Activated CD8-positive, alpha-beta memory T cell treated with anti-CD3 and anti-CD28 coated beads, Interleukin-2, amount 50 U/mL, for 24 hours (primary cell): ENCODE measurements around the gene MGA.

ENCODE experiments used
- DNase-seq: peaks from one replicate; pipeline ENCODE4 v3.0.0-alpha.2; 2020; ENCODE audit errors: extremely low read depth

Gene MGA

DNA sequence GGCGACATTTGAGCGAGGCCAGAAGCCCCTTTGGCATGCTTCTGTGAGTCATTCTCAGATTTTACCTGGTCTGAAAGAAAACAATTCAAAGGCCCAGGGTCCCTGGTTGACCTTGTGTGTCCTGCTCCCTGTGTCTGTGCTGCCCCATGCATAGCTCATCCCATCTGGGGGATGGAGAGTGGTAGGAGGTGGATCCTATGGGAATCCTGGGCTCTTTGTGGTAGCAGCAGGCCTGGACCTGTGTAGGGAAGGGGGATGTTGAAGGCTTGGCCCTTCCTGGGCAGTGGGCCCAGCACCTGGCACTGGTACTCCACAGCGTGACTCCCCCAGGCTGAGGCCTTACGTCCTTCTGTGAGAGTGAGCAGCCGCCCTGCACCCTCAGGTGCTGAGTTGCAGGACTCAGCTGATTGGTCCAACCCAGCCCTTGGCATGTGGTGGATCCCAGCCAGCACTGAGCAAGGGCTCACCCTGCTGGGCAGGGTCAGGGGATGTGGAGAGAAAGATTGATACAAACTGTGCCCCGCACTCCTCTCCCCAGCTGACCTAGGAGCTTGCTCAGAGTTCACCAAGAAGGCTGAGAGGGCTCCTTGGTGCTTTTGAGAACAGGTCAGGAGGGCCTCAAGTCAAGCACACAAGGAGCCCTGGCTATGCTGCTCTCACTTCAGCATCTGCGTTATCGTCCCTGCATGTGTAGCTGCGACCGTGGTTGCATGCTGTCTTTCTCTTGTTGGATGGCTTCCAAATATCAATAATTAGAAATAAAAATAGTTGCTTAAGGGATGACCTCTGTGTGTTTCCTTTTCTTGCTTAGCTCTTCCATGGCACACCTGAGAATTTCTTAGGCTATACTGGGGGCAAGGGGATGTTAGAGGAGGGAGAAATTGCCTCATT is 146.3 kb downstream of the MGA start:
- DNase-seq = no peak

DNA sequence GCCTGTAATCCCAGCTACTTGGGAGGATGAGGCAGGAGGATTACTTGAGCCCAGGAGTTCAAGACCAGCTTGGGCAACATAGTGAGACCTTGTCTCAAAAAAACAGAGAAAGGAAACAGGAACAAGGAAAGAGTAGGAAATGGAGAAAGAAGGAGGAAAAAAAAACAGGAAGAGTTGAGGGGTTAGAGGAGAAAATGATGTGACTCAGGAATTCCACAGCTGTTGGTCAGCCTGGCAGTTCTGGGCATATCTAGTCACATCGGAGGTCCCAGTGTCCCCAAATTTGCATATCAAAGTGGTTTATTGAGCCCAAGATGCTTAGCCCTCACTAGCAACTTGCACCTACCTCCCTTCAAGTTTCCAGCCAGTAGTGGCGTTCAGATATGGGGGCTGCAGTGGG is 148.9 kb downstream of the MGA start:
- DNase-seq = no peak

DNA sequence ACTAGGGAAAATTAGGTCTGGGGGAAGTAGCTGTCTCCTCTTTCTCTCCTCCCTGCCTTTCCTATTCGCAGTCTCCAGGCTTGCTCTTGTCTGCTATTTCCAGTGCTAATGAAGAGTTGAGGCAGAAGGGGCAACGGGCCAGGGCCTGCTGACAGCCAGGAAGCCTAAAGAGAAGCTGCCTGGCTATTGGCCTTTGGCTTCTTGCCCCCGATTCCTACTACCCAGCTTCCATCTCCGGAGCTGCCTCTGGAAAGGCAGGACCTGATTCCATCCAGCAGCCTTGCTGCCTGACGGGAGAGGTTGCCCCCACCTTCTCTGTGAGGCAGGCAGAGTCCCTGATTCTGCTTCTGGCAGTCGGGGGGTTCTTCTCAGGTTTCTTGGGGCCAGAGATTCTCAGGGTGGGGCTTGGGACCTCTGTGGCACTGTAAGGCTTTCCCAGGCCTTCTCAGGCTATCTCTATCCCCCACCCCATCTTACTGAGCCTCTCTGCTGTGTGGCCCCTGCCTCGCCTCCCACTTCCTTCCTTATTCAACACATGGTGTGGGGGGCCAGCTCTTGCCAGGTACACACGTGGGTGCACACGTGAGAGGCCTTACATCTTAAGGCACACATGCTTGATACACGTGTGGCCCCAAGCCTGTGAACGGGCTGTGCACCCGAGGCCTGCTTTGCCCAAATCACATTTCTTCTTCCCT is 149.5 kb downstream of the MGA start:
- no peak for DNase-seq

DNA sequence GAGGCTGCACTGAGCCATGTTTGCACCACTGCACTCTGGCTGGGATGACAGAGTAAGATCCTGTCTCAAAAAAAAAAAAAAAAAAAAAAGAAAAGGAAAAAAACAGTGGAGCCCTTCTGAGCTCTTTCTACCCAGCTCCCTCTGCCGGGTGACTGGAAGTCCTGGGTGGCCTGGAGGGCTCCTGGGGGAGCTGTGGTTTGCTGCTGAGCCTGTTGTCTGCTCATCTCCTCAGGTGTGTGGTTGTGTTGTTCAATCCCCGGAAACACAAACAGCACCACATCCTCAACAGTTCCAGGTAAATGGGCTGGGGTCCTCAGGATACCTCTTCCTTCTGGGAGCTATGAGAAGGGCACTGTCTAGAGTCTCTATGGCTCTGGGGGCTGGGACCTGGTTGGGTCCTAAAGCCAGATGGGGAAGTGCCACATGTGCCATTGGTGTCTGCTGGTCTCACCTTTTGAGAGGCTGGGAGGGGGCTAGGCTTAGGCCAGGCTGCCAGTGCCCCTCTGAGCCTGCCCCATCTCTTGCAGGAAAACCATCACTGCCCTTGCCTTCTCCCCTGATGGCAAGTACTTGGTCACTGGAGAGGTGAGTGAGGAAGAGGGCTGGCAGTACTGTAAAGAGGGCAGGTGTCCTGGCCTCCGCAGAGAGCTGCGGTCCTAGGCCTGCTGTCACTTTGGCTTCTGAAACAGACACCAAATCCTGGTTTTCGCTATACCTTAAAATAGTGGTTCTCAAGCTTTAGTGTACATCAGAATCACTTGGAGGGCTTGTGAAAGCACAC is 150.6 kb downstream of the MGA start:
- no peak for DNase-seq

DNA sequence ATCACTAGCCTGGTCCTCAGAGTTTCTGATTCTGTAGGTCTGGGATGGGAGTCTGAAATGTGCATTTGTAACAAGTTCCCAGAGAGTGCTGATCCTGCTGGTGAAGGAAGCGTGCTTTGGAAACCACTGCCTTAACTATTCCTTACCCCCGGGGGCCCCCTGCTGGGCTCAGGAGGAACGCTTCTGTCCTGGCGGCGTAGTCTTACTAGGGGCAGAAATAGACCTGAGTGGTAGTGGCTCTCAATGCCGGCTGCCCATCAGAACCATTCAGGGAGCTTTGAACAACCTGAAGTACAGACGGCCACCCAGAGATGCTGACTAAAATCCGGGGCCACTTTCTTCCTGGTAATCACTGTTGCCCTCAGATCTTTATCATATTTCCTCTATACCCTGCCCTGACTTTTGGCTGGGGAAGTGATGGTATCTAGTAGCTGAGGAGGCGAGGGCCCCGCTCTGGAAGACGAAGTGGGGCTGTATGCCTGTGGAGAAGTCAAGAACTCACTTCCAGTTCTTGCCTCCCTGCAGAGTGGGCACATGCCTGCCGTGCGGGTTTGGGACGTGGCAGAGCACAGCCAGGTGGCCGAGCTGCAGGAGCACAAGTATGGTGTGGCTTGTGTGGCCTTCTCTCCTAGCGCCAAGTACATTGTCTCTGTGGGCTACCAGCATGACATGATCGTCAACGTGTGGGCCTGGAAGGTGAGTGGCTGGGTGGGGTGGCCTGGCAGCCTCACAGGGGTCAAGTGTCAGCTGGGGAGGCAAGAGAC is 151.4 kb downstream of the MGA start:
- DNase-seq = peak; percentile 29

DNA sequence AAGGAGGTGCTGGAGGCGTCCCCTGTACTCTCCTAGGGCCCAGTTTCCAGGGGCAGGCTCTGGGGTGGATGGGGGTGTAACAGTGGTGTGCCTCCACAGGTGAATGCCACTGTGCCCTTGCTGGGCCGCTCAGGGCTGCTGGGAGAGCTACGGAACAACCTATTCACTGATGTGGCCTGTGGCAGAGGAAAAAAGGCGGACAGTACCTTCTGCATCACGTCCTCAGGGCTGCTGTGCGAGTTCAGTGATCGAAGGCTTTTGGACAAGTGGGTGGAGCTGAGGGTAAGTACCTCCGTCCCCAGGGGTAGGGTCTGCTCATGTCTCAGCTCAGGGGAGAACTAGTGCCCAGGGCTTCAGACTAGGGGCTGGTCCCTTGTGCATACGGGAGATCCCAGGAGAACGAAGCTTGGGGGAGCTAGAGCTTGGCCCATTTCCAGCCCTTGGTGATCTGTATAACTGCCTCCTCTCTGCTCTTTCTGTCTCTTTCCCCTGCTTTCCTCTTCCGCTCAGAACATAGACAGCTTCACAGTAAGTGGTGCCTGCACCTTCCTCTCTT is 152.7 kb downstream of the MGA start:
- DNase-seq = no peak

DNA sequence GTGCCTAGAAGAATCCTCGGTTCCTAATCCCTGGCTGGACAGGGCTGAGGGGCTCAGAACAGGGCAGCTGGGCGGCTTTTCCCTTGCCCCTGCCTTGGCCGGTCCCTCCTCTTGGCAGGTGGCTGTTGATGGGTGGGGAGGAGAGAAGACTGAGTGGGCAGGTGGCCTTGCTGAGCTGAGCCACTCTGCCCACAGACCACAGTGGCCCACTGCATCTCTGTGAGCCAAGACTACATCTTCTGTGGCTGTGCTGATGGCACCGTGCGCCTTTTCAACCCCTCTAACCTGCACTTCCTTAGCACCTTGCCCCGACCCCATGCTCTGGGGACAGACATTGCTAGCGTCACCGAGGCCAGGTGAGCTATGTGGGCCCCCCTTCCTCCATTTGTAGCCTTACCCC is 153.2 kb downstream of the MGA start:
- no peak for DNase-seq

DNA sequence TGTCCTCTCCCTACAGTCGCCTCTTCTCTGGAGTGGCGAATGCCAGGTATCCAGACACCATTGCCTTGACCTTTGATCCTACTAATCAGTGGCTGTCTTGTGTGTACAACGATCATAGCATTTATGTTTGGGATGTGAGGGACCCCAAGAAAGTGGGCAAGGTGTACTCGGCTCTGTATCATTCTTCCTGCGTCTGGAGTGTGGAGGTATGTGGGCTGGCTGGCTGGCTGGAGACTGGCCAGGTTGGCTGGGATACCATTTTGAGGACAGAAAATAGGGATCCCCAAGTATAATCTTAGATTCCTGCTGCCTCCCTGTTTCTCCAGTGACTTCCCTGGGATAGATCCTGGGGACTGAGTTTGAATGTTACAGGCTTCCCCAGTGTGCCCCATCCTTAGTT is 154.3 kb downstream of the MGA start:
- DNase-seq = no peak

DNA sequence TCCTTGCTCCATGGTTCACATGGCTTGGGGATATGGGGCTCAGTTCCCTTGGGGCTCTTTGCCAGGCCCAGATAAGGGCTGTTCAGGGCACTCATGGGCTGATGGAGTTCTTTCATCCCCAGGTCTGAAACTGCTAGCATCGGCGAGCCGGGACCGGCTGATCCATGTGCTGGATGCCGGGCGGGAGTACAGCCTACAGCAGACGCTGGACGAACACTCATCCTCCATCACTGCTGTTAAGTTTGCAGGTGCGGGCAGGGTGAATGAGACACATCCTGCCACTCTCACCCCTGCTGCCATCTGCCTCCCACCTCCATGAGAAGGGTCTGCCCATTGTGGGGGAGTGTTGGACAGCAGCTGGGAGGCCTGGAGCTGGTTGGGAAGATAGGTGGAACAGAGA is 156.6 kb downstream of the MGA start:
- DNase-seq = no peak

DNA sequence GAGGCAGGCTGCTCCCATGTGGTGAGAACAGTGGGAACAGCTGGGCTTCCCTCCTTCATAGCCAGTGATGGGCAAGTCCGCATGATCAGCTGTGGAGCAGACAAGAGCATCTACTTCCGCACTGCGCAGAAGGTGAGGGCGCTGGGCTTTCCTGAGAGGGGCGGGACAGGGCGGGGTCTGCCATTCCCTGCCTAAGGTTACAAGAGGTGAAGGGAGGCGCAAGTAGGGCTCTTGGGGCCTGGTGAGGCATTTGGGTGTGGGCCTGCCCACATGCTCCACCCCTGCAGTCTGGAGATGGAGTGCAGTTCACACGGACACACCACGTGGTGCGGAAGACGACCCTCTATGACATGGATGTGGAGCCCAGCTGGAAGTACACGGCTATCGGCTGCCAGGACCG is 157.1 kb downstream of the MGA start:
- no peak for DNase-seq

DNA sequence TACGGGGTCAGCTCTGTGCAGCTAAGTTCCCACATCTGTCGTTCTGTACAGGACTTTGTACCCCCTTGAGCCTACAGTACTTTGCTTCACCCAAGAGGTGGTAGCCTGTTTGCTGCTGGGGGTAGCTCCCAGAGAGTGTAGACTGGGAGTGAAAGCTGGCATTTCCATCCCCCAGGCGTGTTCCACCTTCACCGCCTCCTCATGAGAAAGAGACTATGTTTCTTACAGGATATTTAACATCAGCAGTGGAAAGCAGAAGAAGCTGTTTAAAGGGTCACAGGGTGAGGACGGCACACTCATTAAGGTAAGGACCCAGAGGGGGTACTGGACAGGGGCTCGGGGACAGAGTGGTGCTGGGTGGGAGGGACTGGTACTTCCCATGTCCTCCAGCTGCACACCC is 157.6 kb downstream of the MGA start:
- DNase-seq = no peak

DNA sequence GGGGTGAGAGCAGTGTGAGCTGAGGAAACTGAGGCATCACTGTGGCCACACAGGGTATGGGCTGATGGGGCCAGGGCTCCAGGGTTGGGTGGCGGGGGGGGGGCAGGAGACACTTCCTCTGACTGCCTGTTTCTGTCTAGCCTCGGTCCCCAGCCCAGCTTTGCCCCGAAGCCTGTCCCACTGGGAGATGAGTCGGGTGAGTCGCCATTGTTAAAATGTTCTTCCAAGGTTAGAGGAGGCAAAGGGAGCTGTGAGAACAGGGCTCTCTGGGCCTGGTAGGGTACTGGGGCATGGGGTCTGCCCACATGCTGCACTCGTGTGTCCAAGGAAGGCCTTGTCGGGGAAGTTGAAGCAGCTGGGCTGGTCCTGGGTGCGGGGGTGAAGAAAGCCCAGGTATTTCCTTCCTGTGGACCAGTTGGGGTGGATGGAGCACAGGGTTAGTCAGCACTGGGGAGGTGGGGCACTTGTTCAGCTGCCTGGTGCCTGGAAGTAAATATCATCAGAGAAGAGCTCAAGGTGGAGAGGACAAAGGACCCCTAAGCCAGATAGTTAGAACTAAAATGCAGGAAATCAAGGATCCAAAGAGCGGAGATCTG is 159.3 kb downstream of the MGA start:
- no peak for DNase-seq

DNA sequence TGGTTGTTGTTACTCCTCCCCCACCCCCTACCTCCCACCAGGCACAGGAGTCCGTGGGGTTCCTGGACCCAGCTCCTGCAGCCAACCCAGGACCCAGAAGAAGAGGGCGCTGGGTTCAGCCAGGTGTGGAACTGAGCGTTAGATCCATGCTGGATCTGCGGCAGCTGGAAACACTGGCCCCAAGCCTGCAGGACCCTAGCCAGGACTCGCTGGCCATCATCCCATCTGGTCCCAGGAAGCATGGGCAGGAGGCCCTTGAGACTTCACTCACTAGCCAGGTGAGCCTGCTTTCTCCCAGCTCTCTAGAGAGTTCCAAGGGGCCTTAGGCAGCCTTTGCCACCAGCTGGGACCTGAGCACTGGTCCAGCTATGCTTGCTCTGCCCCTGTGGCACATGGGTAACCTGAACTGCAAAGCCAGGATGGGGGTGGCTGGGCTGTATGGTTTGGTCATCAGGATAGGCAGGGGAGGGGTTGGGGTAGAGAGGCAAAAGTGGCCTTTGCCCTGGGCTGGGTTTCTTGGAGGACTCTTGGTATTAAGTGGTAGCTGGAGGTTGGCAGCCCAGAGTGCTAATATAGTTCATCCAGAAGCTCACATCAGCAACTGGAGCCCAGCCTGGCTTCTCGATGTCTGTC is 160.7 kb downstream of the MGA start:
- DNase-seq = no peak

DNA sequence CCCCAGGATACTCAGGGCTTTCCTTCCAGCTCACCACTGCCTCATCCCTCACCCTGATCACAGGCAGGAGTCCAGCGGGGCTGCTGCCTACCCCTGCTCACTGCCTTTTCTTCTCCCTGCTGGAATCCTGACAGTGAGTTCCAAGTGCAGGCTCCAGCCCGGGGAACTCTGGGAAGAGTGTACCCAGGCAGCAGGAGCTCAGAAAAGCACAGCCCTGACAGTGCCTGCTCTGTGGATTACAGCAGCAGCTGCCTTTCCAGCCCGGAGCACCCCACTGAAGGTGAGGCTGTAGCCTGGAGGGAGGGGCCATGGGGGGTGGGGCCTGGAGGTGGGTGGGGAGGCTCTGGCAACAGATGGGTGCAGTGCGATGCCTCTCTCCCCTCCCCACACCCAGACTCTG is 161.6 kb downstream of the MGA start:
- no peak for DNase-seq

DNA sequence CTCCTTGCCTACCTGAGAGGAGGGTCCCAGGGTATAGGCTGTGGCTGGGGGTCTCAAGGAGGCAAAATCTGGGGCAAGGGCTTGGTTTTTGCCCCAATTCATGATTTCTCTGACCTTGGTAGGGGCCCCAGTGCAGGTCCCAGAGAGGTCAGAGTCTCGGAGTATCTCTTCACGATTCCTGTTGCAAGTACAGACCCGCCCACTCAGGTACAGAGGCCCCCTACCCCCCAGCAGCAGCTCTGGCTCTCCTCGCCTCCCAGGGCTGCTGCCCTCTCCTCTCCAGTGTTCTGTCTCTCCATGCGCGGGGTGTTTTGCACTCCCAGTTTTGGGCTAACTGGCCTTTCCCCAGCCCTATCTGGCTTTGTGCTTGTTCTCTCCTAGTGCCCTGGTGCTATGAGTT is 162.3 kb downstream of the MGA start:
- no peak for DNase-seq
